ENCODE data around the gene PDE6G.

The PDE6G gene

DNA sequence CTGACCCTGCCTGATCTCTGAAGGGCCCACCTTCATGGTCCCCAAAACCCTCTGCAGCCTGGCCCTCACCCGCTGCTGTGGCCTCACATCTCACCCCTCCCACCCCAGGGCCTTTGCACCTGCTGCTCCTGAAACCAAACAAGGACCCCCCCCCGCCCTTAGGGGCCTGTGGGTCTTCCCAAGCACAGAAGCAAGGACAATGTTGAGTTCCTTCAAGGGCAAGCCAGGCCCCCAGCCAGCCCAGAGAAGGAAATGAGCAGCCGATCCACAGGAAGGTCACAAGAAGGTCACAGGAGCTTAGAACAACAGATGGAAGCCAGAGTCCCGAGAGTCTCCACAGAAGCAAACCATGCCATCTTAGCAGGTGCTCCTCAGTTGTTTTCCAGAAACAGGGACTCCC is 493 bp upstream of the PDE6G start:
- DNase-seq = no peak

DNA sequence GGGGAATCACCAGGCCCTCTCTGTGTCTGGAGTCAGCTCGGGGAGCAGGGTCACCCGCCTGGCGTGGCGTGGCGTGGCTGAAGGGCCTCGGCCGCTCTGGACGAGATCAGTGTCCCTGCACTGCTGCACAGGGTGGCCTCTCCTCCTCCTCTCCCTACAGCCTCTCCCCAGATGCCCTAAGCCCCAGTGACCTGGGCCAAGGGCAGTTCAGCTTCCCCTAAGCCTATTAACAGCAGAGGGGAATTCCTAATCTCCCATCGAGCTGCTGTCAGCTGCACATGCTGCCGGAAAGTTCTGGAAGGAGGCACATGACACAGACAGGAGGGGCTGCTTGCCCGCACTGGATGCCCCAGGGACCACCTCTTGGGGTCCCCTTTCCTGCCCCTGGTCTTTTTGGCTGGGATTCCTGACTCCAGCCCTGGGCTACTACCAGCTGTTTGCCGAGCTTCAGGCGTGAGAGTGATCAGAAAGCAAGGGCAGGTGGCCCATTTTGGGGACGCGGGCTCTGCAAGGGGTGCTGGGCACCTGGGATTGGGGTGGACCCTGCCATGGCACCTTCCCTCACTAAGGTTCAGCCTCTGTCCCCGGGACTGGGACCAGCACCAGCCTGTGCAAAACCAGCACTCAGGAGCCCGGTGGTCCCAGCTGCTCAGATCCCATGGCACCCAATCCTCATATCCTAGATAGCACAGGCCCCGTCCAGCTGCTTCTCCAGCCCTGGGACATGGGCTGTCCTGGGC is 794 bp downstream of the PDE6G start:
- no peak for DNase-seq

DNA sequence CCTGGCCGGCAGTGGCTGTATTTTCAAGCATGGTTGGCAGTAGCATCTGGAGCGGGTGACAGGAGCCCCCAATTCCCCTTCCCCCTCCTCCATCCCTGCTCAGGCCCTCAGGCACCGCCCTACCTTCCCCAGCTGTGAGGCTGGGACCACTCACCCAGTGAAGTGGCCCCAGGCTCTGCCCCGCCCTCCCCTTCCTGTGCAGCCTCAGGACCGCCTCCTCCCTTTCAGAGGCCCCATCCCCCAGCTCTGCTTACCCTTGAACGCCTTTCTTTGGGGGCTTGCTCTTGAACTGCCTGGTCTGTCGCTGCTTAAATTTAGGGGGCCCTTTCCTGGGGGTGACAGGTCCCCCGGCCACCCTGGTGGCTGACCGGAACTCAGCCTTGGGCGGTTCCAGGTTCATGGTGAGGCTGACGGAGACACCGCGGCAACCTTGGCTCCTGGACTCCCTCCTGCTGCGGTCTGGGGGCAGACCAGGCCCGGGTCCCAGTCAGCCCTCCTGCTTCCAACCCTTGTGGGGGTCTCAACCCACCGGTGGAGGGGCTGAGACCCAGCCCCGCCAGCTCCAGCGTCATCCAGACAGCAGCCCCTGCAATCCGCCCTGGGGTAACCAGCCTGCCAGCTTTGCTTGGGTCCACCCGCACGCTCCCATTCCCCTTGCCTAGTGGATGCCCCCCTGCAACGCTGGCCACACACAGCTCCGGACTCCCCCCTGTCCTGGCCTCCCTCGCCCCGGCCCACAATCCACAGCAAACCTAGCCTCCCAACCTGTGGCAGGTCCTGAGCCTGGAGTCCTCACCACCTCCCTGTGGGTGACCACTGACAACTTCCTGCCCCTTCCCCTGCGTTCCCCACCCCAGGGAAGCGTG is 3.2 kb downstream of the PDE6G start:
- DNase-seq = no peak

DNA sequence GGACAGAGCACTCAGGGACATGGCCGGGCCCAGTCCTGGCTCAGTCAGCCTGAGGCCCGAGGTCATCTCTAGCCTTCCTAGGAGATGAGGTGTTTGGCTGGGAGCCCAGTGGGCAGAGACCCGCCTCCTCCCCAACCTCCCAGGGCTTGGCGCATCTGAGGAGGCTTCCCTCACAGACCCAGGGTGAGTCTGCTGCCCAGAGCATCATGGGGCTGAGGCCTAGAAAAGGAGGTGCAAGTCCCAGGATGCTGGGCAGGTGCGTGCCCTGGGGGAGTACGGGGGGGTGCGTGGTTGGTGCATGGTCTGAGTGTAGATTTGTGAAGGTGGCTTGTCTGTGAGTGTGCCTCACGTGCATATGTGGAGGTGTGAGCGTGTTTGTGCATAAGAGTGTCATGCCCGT is 4.7 kb downstream of the PDE6G start:
- no peak for DNase-seq

DNA sequence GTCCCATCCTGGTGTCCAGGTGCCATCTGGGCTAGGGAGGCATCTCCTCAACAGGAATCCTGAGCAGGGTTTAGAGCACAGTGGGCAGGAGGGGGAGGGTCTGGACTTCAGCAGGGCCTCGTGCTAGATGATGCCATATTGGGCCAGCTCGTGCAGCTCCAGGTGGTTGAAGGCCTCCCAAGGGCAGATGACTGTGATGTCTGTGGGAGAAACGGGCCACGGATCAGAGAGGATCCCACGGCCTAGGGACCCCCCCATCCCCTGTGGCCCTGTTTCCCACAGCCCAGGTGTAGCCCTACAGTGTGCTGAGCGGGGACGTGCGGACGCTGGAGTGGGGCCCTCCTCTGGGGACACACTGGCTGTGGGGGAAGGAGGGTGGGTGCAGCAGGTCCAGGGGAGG is 5.4 kb downstream of the PDE6G start:
- DNase-seq = no peak

DNA sequence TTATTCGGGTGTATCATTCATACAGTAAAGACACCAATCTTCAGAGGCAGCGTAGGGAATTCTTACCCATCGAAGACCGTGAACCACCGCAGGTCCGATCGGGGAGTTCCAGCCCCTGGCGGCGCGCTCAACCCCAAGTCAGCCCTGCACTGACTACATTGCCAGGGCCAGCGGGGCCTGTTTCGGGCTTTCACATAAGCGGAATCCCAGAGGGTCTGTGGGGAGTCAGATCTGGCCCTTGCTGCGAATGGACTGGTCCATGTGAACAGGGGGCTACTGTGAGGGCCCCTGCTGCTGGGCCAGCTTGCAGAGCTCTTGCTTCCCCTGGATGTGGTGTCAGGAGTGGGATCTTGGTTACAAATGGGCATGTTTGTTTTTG is 7.6 kb downstream of the PDE6G start:
- no peak for DNase-seq

DNA sequence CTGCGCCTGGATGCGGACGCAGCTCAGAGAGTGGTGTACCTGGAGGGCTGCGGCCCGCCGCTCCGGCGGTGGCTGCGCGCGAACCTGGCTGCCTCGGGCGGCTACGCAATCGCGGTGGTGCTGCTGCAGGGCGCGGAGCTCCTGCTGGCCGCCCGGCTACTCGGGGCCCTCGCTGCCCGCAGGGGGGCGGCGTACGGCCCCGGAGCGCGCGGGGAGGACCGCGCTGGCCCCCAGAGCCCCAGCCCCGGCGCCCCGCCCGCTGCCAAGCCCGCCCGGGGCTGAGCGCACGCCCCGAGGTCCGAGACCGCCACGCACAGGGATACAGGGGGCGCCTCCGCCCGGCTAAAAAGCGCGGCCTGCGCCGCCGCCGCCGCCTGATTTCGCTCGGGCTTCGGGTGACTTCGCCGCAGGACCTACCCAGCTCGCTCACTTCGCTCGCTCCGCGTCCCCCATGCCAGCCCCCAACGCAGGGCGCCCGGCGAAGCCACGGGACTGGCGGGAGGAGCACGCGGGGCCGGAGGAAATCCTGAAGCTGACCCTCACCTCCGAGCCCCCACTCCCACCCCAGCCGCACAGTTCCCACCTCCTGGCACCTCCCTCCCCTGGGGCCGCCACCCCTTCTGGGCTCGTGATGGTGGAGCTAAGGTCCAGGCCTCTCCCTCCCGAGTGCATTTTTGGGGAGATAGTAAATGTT is 8.2 kb downstream of the PDE6G start:
- DNase-seq = no peak

DNA sequence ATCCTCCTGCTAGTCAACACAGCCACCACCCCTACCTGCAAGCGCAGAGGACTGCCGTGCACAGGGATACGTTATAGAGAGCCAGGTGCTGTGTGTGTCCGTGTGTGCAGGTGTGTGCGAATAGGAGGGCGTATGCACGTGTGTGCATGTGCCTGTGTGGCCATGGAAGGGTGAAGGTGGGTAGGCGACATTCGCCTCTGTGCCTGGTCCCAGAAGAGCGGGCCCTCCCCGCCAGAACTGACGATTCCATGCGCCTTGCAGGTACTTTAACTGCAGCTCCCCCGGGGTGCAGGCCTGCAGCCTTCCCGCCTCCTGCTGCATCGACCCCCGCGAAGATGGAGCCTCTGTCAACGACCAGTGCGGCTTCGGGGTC is 8.7 kb downstream of the PDE6G start:
- no peak for DNase-seq

DNA sequence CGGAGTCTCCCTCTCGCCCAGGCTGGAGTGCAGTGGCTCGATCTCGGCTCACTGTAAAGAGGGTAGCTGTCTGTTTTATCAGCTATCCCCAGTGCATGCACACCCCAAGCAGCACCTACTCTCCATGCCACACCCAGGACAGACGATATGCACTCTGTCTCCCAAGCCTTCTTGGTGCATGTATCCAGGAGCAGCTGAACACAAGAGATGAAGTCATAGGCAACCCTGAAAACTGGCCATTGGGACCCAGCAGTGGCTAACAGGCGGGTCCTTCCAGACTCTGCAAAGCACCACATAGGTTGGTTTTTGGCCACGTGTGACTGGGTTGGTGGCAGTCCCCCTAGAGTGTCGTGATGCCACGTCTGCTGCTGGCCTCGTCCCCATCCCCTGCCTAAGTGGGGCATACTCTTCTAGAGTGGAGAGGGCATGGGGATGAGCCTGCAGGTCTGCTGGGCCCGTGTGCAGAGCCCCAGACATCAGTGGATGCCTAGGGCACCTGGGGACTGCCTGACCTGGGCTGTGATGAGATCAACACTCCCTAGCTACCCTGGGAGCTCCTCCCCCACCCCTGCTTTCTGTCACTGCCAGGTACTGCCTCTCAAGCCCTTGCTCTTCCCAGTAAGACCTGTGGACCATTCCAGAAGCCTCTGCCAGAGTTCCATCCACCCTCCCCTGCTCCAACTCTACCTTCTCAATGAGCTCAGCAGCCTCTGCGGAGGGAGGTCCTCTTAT is 9.3 kb downstream of the PDE6G start:
- no peak for DNase-seq

DNA sequence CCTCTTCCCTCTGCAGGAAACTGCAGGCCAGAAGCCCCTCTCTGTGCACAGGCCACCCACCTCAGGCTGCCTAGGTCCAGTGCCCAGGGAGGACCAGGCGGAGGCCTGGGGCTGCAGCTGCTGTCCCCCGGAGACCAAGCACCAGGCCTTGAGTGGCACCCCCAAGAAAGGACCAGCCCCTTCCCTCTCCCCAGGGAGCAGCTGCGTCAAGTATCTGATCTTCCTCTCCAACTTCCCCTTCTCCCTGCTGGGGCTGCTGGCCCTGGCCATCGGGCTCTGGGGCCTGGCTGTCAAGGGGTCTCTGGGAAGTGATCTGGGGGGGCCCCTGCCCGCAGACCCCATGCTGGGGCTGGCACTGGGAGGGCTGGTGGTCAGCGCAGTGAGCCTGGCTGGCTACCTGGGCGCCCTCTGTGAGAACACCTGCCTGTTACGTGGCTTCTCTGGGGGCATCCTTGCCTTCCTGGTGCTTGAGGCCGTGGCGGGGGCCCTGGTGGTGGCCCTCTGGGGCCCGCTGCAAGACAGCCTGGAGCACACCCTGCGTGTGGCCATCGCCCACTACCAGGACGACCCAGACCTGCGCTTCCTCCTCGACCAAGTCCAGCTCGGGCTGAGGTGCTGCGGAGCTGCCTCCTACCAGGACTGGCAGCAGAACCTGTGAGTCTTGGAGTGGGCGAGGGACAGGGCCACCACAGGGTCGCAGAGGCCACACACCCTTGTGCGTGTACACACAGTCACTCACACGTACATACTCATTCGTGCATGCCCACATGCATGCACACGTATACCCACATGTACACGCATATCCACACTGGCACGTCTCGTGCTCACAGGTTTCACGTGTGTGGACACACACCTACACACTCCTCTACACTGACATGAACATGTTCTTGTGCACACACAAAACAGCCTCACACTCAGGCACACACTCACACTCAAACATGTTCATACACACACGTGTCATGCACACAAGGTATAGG is 11.1 kb downstream of the PDE6G start:
- no peak for DNase-seq

DNA sequence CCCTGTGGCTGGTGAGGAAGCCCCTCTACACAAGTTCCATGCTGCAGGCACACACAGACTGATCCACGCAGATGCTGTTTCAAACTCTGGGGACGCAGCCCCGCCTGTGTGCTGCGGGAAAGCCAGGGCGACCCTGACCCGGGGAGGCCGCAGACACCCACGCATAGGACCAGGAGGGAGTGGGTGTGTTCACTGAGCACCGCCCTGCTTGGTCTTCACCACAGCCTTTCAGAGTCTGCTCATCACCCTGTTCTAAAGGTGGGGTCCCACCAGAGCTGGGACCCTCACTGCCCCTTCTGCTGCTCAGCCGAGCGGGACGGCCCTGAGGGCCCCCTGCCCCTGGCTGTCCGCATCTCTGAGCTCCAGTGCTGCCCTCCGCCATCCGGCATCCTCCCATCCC is 11.8 kb downstream of the PDE6G start:
- DNase-seq = no peak

DNA sequence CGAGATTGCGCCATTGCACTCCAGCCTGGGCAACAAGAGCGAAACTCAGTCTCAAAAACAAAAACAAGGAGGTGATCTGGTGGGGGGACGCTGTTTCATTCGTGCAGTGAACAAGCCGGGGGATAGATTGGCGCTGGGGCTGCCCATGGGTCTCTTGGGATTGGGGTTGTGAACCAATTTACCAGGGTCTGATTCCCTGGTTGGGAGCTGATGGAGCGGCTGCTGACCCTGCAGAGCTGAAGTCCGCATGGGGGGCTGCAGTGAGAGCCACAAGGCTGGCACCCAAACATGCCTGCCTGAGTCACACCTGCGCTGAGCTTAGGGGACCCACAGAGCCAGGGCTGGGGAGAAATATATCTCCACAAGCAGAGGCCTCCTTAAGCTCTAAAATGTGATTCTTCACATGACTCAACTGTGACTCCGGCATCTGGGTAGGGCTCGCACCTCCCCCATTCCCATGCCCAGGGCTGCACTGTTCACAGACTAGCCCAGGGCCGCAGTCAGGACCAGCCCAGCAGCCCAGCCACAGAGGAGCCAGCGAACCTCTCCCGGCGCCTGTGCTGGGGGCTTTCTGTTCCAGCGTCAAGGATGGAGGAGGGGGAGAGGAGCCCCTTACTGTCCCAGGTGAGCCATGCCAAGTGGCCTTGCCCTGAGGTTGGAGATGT is 14.4 kb downstream of the PDE6G start:
- no peak for DNase-seq

DNA sequence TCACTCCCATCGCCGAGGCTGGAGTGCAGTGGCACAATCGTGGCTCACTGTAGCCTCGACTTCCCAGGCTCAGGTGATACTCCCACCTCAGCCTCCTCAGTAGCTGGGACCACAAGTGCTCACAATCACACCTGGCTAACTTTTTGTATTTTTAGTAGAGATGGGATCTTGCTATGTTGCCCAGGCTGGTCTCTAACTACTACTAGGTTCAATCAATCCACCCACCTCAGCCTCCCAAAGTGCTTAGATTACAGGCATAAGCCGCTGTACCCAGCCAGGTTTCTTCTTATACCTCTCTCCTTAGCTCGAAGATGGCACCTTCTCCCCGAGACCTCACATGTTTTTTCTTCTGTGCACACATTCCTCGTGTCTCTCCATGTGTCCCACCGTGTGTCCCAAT is 16.3 kb downstream of the PDE6G start:
- no peak for DNase-seq

DNA sequence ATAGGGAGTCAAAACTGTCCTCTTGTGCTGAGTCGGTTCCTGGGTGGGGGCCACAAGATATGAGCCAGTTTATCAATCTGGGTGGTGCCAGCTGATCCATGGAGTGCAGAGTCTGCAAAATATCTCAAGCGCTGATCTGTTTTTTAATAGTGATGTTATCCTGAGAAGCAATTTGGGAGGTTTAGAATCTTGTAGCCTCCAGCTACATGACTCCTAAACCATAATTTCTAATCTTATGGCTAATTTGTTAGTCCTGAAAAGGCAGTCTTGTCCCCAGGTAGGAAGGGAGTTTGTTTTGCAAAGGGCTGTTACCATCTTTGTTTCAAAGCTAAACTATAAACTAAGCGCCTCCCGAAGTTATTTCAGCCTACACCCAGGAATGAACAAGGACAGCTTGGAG is 17.7 kb downstream of the PDE6G start:
- DNase-seq = no peak

DNA sequence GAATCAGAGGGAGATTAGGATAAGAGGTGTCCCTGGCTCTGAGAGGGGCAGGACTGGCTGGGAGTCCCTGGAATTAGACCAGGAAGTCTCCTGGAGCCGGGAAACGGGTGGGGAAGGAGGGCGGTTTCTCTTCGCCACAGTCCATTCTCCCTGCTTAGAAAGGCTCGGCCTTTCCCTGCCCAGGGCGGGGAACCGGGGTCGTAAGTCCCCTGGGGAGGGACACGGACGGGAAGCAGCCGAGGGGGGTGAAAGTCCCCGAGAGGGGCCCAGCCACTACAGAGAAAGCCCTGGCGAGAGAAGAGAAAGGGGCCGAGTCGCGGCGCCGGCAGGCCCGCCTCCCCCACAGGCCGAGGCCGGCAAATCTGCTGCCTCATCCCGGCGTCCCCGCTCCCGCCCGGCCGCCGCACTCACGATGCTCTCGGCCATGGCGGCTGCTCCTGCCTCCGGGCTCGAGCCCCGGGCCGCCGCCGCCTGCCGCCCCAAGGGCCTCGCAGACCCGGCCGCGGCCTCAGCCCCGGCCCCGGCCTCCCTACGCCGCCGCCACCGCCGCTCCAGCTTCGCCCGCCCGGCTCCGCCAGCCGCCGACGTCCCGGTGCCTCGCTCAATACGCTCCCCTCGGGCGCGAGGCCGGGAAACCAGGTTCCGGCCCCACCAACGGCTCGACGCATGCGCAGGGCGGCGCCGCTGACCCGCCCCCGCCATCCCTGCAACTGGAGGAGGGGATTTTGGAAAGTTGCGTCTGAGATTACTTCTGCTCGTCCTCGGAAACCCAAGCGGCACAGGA is 19.6 kb downstream of the PDE6G start, which contains the start of the genes NPLOC4 and TSPAN10:
Gene NPLOC4, minus strand, starts transcription at position 608 of the 784 bp plus-strand sequence. Its CDS starts 182 bp downstream, at position 426.
Gene TSPAN10, plus strand, starts transcription at position 692 of the 784 bp plus-strand sequence. CDS start 5,217 bp downstream, outside the sequence.
- no peak for DNase-seq

DNA sequence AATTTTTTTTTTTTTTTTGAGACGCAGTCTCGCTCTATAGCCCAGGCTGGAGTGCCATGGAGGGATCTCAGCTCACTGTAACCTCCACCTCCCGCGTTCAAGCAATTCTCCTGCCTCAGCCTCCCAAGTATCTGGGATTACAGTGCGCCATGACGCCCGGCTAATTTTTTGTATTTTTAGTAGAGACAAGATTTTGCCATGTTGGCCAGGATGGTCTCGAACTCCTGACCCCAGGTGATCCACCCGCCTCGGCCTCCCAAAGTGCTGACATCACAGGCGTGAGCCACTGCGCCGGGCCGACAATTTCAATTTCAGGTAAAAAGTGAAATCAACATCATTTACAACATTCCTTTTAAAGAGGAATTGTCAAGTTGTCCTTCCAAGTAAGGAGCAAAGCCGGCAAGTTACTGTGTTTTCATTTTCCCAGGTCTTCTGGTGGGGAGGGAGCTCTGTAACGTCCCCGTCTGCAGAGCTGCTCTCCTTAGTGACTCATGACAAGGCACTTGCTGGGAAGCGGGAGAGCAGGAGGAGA is 20.3 kb downstream of the PDE6G start:
- no peak for DNase-seq

DNA sequence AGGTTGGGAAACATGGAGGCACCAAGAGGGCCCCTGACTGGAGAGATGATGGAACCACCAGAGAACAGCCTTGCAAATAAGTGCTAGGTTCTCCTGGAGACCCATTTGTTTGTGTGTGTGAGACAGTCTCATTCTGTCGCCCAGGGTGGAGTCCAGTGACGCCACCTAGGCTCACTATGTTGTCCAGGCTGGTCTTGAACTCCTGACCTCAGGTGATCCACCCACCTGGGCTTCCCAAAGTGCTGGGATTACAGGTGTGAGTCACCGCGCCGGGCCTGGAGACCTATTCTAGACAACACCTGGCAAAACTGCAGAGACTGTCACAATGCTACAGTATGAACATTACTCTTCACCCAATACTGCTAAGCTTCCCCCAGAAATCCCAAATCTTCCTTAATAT is 20.9 kb downstream of the PDE6G start:
- DNase-seq = no peak

DNA sequence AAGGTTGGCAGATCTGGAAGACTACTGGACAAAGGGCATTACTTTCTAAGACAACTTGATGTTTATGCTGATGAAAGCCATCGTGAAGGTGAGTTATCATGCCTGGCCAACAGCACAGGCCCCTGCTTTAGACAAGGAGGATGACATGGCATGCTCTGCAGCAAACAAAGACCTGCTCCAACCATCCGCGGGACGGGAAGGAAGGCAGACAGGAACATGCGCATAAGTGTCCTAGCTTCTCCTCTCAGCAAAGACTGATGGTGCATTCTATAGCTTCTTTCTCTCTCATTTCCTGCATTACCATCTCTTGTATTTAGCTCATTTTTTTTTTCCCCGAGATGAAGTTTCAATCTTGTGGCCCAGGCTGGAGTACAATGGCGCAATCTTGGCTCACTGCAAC is 24.9 kb downstream of the PDE6G start:
- no peak for DNase-seq

DNA sequence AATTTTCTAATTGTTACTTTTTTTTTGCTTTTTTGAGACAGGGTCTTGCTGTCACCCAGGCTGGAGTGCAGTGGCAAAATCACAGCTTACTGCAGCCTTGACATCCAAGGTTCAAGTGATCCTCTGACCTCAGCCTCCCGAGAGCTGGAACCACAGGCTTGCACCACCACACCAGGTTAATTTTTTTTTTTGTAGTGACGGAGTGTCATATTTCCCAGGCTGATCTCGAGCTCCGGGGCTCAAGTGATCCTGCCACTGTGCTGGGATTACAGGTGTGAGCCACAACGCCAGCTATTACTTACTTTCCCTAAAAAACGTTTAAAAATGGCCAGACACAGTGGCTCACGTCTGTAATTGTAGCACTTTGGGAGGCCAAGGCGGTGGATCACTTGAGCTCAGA is 26.1 kb downstream of the PDE6G start:
- DNase-seq = no peak

All from DMS79 (cell line).